HG03175 (cell line): ENCODE results near the gene EEPD1.

Experiments used
- ATAC-seq: cut with Tn5 transposase; IDR thresholded peaks from one replicate; pipeline ENCODE4 v1.9.1; 2021; ENCODE audit warnings: mild to moderate bottlenecking, moderate library complexity; ENCODE audit not compliant: unreplicated experiment

The EEPD1 gene

DNA sequence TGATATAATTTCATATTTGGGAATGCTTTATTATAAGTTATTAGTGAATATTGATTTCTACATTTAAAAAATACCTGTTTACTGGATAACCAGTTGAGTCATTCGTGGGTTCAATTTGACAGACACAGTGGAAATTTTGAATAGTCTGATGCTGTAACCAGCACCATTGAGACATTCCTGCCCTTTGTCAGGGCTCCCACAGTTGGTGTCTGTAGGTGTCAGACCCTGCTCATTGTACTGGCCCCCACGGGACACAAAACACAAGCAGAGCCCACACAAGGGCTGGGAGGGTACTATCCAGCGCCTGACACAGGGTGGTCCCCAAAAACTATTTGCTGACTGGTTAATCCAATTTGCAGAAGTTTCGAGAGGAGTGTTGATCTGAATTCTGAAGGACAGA, 35.9 kb downstream of the EEPD1 start:
- no peak for ATAC-seq

DNA sequence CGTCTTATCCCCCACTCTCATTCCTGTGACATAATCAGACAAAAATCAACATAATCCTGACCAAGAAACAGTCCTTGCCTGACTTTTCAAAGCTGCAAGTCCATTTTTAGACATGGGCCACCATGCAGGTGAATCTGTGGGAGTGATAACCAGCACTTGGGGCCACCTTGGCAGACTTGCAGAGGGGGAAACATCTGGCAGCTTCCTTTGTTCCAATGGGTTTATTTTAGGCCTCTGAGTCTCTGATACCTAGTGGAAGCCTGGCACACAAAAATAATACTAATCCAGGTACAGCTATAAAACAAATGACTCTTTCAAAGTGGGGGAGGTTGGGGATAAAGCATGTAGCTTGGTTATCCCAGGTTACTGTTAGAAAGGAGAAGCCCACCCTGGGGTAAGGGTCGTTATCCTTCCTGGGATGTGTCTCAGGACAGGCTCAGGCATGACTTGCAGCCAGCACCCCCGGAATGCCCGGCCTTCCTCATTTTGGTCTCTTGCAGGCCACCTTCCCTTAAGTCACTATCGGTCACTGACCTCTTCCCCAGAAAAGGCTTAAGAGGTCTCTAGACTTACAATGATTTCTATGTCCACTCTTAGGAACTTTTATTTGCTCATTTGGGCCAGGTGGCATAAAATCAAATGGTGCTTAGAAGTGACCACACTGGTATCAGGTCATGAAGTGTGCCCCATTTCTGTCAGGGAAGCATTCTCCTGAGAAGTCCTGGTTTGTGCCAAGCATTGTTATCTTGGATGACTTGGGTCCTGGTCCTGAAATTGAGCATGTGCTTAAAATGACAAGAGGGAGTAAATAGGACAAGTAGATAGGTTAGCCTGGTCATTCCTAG, 37.6 kb downstream of the EEPD1 start:
- ATAC-seq: no peak

DNA sequence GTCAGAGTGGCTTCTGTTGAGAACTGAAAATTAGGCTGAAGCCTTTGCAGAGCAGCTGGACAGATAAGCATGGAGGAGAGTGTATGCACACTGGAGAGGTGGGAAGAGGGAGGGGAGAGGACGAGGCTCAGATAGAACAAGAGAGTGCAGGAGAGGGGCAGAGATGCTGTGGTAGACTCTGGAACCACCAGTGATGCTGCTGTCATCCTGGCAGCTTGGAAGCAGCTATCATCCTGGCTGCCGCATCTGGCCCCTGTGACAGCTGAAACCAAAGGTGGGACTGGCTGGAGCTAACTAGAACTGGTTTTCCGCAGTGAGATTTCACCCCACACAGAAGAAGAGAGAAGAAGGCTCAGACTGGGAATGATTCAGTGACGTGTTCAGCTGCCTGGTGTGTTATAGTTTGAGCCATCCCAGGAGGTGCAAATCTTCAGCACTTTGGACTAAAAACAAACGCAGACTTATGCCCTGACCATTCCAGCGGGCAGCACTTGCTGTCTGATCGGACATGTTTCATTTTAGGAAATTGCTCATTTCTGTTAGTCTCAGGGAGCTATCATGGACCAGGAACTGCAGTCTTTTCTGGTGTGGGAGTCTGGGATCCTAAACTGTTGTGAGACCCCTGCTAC, 38.4 kb downstream of the EEPD1 start:
- peak; percentile 28 for ATAC-seq

DNA sequence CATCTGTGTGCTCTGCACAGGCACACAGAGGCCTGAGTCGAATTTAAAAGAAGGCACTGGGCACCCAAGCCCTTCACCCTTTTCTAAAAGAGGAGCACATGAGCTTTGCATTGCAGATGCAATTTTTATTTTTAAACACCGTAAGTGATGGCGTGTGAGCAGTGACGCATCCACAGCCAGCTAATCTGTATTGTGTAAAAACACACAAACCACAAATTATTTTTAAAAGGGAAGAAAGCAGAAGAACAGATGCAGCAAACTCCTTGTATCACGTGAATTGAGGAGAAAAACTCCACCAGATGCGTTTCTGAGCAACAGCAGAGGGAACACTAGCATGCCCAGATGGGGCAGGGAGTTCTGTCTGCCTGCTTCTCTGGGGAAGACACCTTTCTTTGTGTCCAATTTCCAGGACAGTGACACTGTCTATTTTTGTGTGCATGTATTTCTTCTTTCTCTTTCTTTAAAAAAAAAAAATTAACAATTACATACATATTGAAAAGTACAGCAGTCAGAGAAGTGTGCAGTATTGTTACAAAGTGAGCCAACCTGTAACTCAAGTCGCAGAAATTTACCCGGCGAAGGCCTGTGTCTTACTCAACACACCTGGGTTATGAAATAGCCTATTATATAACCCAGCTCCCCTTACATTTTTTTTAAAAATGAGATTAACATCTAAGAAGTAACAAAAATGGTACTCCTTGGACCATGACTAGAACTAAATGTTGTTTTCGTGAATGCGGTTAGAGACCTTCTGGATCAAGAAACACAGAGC, 39.2 kb downstream of the EEPD1 start:
- ATAC-seq: peak; percentile 36

DNA sequence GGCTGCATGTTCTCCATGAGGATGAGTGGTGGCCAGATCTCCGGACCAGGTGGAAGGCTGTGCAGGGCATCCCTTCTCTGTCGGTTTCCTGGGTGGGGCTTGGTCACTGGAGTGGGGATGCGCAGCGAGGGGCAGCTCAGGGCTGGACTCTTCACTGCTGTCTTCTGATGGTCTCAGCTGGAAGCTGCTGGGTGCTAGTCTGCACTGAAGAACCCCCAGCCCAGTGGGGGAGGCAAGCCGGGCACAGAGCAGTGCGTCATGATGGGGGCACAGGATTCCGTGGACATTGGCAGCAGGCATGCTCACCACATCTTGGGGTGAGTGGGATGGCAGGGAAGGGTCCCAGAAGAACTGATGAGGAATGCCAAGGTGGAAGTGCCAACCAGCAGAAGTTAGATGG, 39.8 kb downstream of the EEPD1 start:
- ATAC-seq: no peak

DNA sequence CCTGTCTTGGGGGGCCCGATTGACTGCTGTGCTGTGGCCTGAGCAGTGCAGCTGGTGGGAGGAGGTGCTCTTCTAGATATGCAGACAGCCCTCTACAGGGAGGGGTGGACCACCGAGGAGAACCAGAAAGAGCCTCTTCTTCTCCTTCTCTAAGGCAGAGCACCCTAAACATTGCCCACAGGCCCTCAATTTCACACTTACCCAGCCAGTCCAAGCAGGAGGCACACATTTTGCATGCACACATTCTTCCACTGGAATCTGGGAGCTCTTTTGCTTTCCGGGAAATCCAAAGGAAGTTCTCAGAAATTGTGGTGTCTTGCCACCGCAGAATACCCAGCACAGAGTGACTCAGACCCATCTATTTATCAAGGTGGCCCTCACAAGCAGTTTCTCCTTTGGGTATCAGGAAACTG, 45.8 kb downstream of the EEPD1 start:
- ATAC-seq: no peak

DNA sequence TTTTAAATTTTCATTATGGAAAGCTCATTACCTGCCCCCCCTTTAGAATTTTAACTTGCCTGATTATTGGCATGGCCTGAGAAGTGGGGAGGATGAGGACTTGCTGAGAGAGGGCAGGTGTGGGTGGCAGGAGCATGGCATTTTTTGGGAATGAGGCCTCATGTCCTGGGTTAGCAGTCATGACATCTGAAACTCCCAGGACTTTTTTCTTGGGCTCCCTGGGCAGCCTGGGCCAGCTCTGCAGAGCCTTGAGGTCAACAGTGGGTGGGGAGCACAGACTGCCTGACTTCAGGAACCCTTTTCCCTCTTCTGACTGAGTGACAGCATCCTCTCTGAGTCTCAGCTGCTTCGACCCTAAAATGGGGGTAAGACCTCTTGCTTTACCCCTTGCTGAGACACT, 46.3 kb downstream of the EEPD1 start:
- no peak for ATAC-seq

DNA sequence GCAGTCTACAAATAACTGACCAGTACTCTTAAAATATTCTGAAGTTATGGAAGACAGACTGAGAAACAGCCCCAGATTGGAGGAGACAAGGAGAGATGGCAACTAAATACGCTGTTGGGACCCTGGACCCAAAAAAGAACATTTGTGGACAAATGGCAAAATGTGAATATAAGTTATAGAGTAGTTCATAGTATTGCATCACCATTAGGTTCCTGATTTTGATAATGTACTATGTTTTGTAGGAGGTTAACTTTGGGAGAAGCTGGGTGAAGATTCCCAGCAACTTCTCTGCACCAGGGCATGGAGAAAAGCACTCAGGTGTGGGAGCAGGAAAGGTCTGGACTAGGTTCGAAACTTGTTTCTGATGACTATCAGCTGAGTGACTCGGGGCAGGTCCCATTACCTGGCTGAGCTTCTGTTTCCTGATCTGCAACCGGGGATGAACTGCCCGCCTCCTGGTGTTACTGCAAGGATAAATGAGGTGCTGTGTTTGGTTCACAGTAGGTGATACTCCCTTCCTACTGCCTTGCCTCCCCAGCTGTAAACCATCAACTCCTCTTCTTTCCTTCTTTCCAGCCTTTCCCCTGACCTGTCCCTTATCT, 48.2 kb downstream of the EEPD1 start:
- no peak for ATAC-seq

DNA sequence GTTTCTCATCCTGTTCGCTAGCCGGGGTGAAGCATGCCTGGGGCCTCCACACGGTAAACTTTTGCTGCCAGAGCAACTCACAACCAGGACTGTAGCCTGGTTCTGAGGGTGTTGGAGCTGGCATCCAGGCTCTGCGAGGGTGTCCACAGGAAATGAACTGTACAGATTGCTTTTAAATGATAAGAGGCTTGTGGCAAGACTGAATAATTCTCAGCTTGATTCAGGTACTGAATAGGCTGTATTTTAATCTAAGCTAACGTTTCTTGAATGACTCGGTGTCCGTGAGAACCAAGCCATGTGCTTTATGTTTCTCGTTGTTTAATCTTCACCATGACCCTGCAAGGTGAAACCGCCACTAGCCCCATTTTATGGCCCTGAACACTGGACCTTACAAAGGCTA, 49.3 kb downstream of the EEPD1 start:
- no peak for ATAC-seq

DNA sequence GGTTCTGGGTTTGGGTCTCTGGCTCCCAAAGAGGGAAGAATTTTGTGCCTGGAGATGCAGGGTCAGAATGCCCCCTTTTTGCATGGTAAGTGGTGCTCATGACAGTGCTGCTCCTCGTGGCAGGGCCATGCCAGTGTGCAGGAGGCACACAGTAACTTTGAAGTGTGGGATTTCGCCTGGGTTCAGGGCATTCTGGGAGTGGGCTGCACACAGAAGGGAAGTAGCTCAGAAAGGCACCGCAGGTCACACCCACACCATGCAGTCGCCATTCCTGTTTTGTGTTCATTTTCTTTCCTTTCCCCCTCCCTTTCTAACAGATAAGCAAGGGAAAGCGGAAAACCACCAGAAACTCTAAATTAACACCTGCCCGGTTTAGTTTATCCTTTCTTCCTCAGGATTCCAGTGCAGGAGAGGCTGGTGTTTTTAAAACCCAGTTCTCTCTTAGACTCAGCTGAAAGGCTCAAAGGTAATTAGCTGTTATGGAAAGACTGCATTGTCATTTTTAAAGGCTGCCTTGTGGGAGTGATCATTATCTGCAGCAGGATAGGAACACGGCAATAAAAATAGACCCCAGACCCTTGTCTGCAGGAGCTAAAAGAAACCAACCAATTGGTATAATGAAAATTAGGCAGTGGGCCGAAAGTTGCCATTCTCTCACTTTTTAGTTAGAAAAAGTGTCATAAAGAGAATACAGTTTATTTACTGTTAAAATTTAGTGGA, 50.2 kb downstream of the EEPD1 start:
- ATAC-seq: no peak

DNA sequence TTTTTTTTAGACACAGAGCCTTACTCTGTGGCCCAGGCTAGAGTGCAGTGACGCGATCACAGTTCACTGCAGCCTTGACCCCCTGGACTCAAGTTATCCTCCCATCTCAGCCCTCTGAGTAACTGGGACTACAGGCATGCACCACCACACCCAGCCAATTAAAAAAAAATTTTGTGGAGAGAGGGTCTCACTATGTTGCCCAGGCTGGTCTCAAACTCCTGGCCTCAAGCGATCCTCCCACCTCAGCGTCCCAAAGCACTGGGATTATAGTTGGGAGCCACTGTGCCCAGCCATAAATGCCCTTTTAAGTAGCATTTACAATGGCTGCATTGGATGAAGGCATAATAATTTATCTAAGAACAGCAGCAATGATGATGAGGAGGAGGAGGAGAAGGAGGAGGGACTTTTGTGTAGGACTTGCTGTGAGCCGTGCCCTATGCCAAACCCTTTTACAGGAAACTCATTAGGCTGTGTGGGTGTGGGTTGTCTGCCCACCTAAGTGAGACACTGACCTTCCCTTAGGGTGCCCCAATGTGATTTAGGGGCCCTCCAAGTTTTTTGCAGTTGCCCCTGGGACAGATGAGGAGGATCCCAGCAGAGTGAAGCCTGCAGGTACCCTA, 51.1 kb downstream of the EEPD1 start:
- ATAC-seq: no peak

DNA sequence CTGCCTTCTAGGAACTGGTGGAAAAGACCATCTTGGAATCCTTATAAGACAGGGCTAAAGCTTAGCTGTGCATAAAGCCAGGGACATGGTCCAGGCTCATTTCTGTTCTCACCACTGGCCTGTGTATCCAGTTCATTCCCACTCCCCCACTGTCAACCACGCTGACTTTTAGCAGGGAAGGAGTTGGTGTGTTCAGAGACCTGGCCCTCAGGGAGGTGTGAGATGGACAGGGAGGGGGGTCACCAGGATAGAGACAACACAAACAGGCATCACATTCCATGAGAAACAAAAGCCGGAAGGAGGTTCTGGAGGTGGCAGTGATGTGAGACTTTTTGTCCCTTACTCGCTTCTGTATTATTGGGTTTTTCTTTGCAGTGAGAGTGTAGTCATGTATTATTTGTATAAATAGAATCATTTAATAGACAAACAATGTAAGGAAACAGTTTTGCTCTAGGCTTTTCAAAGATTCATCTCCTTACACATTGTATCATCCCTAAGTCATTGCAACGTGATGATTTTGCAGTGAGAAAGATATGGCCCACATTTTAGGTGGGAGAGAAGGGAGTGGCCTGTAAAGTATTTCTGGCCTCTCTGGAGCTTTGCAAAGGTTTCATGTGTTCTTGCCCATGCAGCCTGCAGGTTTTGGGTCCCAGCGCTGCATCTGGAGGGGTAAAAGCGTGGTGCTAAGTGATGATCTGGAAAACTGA, 52.0 kb downstream of the EEPD1 start:
- no peak for ATAC-seq

DNA sequence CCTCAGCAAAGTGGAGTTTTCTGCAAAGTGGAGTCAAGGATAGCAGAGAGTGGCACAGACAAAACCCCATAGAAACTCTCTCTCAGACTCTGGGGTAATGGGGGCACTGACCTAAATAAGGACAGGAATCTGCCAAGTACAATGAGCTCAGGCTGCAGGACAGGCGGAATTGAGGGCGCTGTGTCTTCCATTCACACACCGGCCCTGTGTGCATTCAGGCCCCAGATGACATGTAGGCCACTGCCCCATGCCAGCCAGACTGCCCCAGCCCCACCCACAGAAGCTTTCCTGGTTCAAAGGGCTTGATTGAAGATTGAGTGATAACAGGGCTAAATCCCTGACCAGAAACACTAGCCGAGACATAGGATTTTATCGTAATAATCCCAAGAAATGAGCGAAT, 52.7 kb downstream of the EEPD1 start:
- ATAC-seq: no peak

DNA sequence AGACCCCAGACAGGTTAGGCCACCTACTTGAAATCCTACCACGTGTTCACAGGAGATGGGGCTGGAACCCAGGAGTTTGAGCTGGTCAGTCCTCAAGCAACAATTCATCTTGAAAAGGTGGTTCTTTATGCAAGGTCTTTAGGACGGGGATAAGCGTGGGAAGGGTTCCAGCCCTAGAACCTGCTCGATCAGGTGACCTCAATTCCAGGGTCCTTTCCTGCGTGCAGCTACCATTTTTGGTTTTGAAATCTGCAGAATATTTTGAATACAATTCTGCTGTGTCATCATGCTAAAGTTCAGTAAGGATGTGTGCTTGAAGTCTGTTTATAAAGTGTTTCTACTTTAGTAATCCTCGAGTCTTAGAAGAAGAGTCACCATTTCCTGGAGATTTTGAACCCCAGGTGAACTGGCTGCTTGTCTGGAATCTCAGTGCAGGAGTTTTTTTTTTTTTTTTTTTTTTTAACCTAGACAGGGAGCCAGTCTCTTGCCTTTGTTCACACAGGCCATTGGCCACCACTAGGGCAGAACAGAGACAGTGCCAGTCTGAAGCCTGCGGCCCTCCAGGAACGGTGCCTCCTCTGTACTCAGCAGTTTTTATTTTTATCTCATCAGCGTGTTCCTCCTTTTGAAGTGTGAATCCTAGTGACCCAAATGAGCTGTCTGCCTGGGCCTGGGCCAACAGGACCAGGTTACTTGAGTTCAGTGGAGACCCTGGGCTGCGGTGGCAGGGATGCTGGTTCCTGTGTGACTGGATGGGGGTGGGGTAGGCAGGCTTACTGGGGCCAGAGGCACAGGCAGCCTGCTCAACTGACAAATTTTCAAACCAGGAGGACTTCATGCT, 54.6 kb downstream of the EEPD1 start:
- no peak for ATAC-seq

DNA sequence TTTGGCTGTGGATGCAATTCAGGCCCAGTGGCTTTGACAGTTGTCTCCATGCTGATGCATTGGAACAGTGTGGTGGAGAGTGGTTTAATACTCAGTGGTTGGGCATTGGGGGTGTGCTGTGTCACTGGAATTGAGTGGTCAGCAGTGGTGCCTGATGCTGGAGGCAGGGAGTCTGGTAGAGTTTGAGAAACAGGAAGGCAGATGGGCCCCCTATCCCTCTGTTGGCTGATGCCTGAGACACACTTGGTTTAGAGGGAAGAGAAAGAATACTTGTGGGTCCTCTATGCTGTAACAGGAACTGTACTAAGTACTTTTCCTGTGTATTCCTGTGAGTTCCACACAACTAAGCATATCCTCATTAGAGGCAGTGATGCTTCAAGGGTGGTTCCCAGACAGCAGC, 55.4 kb downstream of the EEPD1 start:
- ATAC-seq: no peak

DNA sequence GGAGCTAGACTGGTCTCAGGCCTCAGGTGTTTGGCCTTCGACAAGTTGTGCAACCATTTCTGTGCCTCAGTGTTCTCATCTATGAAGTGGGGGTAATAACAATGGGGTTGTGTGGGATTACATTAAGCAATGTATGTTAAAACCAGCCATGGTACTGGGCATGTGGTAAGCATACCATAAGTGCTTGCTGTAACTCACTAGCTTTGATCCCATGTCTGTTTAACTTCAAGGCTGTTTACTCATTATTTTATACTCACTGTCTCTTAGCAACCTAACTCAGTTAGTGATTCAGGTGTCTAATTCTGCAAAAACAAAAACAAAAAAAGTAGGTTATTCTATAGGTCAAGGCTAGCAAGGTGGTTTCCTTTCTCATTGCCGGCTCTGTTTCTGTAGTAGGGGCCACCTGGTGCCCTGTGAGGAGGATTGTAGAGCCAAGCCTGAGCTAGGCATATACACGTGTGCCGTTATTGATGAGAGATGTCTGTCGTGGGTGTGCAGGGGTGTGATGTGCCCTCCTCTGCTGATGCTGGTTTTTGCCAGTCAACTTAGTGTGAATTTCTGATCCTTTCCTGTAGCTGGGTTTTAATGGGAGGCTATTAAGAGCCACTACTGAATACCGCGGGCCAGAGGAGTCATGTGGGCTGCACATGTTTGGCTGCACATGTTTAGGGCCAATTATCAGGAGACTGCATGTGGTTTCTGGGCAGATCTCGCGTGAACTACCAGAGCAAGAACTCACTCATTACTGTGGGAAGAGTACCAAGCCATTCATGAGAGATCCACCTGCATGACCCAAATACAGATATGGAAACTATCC, 56.2 kb downstream of the EEPD1 start:
- no peak for ATAC-seq

DNA sequence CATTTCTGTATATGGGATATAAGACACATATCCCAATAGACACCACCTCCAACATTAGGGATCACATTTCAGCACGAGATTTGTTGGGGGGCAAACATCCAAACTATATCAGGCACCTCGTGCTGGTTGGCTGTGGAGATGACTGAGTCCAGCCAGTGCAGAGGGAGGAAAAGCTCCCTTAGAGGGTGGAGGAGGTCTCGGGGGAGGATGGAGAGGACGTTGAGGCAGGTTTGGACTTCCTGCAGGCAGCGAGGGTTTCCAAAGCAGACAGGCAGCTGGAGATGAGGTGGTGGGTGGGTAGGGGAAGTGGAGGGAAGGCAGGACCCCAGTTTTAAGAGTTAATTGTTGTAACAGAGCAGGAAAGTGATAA, 56.7 kb downstream of the EEPD1 start:
- no peak for ATAC-seq

DNA sequence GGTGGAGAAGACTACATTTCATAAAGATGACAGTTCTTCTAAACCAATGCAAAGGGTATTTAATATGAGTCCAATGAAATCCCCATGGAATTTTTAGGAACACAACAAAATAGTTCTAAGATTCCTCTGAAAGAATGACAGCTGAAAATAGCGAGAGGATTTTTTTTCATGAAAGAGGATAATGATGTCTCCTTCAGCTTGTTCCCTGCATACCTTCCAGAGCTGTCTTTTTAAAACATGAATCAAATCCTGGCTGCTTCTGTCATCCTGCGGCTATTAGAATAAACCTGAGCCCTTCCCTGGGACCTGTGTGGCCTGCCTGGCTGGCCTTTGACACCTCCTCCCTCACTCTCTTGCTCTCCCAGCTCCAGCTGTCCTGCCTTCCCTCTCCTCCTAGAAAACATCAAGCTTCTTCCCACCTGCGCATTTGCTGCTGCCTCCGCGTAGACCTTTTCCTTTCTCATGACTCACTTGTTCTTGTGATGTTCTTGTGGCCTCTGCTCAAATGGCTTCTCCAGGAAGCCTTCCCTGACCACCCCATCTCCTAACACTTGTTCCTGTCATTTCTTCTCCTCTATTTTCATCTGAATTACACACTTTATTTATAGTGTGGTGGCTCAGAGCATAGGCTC, 57.4 kb downstream of the EEPD1 start:
- ATAC-seq: no peak
